Mammary epithelial cell (primary cell): ENCODE measurements around the gene LRRC74A.

Source experiments
- EZH2 ChIP-seq: IDR thresholded peaks from 2 replicates; pipeline ENCODE4 v1.6.1; 2012; ENCODE audit warnings: low read length, inconsistent platforms, borderline replicate concordance
- TF ChIP-seq, protein P1 (sequence below), 2 donors: IDR thresholded peaks in 1 of 2; conservative IDR thresholded peaks in 1 of 2; 2 replicates each; pipeline ENCODE4 v1.5.1; 2011 to 2012; ENCODE audit warnings: inconsistent platforms in 2 of 2, low read length in 2 of 2, mild to moderate bottlenecking in 2 of 2, control low read depth in 1 of 2, low read depth in 1 of 2; ENCODE audit not compliant: insufficient read depth in 1 of 2; ENCODE audit errors: extremely low read depth in 1 of 2

DNA sequence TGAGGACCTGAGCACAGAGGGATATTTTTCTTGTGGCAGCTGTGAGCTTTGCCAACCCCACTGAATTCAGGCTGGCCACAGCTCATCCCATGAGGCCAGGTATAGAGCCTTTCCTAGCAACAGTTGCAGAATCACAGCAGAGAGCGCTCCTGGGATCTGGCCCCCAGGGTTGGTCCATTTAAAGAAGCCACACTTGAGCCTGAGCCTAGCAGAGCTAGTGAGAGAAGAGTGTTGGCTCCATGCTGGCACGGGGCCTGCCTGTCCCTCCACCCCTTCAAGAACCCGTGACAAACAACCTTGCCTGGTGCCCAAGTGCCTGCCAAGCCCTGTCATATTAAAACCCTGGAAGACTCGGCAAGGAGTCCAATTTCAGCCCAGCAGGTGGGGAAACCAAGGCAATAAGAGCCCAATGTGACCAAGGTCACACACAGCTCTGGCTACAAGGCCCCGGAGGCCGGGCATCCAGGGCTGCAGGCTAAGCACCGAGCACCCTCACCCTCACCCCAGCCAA is 91.6 kb downstream of the LRRC74A start:
- TF ChIP-seq, protein P1, sequence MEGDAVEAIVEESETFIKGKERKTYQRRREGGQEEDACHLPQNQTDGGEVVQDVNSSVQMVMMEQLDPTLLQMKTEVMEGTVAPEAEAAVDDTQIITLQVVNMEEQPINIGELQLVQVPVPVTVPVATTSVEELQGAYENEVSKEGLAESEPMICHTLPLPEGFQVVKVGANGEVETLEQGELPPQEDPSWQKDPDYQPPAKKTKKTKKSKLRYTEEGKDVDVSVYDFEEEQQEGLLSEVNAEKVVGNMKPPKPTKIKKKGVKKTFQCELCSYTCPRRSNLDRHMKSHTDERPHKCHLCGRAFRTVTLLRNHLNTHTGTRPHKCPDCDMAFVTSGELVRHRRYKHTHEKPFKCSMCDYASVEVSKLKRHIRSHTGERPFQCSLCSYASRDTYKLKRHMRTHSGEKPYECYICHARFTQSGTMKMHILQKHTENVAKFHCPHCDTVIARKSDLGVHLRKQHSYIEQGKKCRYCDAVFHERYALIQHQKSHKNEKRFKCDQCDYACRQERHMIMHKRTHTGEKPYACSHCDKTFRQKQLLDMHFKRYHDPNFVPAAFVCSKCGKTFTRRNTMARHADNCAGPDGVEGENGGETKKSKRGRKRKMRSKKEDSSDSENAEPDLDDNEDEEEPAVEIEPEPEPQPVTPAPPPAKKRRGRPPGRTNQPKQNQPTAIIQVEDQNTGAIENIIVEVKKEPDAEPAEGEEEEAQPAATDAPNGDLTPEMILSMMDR (conservative IDR thresholded peaks at IDR 0.05 in 1 of 2, IDR thresholded peaks at IDR 0.05 in 1 of 2; ENCODE audit: extremely low read depth in 1 of 2, insufficient read depth in 1 of 2, low read depth in 1 of 2, low read length in 2 of 2) = no peak
- TF ChIP-seq EZH2 = no peak
